Central memory CD4-positive, alpha-beta T cell (primary cell): ENCODE results near the gene DLGAP1.
A peak's percentile ranks its signal among the peaks of the same experiment; 100 is the strongest.
"Not testable (repeated sequence)": the region's sequence is repeated elsewhere in the genome, so short reads cannot be mapped to it uniquely, and the experiment has no call there.

Experiments used
- DNase-seq: peaks from one replicate; pipeline ENCODE4 v3.0.0; 2022

Gene DLGAP1

DNA sequence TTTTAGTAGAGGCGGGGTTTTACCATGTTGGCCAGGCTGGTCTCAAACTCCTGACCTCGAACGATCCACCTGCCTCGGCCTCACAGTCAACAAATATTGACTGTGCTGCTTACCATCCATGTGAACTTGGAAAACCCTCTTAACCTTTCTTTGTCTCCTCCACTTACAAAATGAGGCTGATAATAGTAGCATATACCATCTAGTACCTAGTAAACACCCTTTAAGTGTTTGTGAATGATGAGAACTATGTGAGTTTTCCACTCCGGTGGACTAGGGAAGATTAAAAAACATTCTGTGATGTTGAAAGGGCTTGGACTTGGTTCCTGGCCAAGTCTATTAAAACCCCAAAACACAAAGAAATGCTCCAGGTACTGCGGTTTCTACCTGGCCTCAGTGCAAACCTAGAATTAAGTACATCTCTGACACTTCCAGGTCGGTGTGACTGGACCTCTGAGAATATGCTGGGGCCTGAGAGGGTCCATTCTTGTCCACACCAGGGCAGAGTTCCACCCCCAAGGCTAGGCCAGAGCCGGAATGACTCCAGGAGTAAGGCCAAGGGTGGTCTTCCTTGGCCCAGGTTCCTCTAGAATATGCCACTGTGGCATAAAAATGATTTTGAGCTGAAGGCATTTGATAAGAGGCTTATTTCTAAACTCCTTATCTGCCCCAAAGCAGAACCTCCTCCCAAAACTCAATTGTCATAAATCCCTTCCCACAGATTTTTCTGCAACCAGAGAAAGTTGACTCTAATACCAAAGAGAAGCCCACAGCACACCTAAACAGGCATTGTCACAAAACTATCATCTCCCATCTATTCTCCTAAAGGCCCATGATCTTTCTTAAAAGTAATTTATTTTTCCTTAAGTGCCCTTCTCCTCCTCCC, 787.6 kb downstream of the DLGAP1 start:
- no peak for DNase-seq

DNA sequence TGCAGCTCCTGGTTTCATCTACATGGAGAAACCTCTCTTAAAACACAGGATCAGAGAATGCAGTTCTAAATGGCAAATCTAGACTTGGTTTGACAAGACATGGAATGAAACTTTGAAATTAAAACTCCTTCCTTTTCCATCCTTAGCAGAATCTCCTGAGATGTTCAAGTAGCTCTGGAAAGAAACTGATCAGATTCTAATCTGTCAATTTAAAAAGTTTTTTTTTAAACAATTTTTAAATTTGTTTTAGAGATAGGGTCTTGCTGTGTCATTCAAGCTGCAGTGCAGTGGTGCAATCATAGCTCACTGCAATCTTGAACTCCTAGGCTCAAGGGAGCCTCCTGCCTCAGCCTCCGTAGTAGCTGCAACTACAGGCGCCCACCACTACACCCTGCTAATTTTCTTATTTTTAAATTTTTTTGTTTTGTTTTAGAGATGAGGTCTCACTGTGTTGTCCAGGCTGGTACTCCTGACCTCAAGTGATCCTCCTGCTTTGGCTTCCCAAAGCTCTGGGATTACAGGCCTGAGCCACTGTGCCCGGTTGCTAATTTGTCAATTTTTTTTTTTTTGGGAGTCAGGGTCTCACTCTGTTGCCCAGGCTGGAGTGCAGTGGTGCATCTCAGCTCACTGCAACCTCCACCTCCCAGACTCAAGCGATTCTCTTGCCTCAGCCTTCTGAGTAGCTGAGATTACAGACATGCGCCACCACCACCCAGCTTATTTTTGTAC, 788.4 kb downstream of the DLGAP1 start:
- DNase-seq: no peak

DNA sequence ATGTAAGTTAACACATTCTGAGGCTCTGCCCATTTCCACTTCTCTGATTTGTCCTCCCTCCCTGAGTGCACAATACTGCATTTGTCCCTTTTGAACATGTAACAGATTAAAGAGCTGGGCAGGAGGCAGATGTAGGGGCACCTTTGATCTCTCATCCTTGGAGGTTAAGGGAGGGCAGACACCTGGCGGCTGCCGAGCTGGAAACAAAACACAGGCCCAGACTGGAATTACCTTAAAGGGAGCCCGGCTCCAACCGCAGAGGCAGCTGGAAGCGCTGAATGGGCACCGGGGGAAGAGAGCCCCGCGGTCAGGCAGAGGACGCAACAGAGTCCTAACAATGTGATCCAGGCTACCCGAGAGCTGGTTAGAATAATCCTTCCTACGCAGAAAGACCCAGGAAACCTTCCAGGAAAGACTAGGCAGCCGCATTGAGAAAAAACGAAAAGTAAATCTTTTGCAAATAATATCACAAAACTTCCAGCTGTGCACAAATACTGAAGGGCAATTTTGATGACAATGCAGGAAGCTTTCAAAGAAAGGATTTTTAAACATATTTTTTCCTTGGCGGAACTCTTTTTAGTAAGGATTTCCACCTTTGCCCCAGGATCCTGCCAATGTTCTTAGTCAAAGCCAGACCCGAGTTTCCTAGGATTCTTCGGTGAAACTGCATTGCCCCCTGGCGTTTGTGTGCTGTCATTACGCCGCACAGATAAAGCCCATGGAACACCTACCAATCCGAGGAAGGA, 789.2 kb downstream of the DLGAP1 start:
- peak; percentile 60 for DNase-seq

DNA sequence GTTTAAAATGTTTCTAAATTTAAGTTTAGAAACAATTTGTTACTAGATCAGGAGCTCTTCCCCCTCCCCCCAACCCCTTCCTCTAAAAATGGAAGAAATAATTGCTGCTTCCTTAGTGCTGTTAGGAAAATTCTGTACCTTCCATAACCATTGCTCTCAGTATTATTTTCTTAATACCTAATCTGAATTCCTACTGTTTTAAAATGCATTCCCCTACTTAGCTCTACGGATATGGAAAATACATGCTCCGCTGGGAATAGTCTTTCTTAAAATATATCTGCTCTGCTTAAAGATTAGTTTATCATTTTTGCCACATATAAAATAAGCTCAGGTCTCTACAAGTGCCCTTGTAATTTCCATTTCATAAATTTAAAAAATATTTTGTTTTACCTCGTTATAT, 789.9 kb downstream of the DLGAP1 start:
- DNase-seq: no peak

DNA sequence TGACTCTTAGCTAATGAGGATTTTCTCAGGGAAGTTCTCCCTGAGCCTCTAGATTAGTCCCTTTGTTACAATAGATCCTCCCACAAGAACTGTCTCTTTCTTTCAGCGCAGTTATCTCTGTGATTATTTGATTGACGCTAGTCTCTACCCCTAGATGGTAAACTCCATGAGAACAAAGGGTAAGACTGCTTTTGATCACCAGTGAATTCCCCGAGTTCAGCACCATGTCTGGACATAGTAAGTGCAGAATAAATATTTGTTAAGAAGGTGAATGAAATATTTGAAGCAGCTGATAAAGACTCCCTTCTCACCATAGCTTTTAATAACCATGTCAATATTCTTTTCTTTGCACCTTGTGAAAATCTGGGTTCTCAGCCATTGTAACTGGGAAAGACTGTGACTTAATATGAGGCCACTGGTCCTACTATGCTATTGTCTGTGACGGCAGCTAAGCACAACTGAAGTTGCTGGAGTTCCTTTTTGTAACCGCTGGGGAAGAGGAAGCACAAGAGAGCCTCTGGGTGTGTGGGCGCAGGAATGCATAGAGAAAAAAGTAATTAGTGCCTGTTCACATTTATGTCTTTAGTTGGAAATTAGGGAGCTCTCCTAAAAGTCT, 790.4 kb downstream of the DLGAP1 start:
- DNase-seq: no peak

DNA sequence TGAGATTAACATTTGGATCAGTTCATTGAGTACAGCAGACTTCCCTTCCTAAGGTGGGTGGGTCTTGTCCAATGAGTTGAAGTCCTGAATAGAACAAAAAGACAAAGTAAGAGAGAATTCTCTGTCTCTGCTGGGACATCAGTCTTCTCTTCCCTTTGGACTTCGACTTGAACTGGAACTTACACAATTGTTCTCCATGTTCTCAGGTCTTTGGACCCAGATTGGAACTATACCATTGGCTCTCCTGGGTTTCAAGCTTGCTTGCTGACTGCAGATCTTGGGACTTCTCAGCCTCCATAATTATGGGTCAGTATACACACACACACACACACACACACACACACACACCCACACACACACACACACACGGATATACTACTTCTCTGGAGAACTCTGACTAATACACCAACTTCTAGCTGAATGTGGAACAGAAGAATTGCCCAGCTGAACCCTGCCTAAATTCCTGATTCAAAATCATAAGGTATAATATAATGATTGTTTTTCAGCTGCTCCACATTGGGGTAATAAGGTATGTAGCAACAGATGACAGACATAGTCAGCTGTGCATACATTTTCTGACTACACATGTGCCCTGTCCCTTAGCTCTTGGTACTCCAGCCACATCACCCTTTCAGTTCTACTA, 791.1 kb downstream of the DLGAP1 start:
- no peak for DNase-seq

DNA sequence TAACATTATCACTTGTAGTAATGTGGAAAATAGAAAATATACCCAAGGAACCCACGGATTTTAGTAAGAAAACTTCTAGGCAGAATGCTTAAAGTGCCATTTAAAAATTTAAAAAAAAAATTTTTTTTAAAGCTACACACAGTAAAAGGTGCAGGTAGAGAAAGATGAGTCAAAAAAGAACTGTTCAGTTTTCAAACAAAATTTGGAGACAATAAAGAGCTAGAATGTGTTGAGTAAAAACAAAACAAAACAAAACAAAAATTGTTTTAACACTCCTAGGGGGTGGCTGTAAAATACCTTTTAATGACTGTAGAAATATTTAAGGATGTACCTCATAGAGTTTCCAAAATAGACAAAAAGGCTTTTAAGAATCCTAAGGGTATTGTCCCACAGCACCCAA, 793.1 kb downstream of the DLGAP1 start:
- DNase-seq: no peak

DNA sequence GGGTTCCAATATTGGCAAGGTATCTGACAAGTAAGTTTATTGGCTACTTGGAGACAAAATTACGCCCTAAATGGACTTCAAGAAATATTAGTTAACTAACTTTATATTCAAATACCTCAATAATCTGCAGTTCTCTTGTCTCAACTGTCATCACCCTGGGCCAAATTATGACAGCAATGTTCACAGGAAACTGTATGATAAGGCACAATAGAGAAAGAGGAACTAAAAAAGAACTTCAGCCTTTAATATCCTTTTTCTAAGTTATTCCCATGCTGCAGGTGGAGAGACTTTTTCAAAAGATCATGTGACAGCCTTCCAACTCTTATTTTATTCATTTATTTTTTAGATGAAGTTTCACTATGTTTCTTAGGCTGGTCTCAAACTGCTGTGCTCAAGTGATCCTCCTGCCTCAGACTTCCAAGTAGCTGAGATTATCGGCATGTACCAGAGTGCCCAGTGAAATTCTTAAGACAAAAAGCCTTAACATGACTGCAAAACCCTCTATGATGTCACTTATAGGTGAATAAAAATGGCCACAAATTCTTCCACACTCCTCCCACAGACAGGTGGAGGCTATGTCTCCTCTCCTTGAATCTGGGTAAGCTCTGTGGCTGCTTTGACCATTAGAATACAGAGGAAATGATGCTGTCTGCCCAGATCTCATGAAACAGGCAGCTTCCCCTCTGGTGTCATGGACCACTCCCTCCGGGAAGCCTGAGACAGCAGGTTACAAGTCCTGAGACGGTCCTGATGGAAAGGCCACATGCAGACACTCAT, 794.2 kb downstream of the DLGAP1 start:
- DNase-seq: no peak

DNA sequence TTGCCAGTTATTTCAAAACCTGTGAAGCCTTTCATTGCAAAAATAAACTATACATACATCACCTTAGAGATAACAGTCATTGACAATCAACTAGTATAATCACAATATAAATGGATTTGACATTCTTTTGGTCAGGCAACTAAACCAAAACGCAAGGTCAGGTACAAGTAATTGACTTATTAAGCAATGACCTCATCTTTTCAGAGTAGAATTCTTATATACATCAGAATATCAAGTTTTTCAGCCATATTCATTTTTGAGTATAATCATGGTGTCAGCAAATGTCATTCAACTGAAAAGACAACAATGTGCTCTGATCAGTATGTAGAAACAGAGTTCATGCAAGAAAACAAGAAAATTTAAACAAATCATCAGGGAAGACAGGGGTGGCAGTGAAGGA, 796.6 kb downstream of the DLGAP1 start:
- no peak for DNase-seq

DNA sequence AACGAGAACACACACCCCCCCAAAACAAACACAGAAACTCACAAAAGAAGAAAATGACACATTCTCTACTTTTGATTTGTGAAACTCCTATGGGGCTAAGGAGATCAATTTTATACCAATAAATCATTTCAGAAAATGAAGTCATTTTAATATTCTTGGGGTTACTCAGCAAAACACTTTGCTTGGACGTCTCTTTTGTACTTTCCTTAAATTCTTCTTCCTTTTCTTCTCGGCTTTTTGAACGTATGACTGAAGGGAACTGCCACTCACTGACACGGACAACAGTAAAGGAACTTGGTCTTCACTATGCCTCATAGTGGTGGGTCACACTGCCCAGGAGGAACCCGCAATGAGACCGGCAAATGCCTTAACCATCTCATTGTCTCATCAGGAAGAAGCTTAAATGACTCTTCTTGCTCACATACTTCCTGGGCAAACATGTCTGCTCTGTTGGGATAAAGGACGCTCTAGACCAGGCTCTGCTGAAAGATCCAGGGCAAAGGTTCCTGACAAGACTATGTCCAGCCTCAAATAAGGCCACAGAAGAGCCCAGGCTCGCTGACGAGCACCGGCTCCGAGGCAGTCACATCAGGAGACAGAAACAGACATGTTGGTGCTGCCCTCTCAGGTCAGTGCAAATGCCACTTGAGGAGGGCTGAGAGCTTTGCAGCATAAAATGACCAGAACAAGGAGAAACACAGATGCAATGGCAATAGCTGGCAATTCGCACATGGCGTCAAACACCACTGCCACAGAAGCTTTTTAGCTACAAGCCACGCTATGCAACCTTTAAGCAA, 799.7 kb downstream of the DLGAP1 start:
- DNase-seq: no peak

DNA sequence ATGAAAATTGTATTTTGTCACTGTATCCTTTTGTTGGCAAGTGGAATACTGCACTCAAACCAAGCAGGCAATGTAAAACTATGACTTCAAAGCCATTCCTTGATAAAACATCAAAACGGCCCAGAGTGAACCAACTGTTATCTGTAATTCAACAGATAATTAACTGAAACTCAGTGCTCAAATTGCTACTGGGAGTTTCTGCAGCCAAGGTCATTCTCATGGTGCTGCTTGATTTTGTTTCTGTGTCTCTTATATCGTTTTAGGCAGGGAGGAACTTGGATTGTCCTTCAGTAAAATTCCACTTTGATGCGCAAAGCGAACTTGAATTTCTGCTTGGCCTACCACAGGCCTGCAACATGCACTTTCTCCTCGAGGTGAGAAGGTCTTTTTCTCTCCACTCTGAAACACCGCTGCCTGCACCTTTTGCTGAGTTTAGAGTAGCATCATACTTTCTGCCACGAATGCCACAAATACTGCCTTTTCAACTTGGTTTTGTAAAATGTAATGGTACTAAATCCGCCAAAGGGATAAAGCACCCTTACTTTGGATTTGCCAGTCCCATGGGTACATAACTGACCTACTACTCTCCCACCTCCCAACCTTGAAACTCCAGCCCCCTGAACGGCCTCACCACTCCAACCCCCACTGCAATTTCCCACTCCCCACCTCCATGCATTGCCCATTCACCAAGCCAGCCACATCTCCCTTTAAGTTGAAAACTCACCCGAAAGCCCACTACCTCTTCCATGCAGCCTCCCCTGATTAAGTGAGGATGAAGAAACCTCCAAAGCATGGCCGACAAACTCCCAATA, 800.5 kb downstream of the DLGAP1 start:
- no peak for DNase-seq

DNA sequence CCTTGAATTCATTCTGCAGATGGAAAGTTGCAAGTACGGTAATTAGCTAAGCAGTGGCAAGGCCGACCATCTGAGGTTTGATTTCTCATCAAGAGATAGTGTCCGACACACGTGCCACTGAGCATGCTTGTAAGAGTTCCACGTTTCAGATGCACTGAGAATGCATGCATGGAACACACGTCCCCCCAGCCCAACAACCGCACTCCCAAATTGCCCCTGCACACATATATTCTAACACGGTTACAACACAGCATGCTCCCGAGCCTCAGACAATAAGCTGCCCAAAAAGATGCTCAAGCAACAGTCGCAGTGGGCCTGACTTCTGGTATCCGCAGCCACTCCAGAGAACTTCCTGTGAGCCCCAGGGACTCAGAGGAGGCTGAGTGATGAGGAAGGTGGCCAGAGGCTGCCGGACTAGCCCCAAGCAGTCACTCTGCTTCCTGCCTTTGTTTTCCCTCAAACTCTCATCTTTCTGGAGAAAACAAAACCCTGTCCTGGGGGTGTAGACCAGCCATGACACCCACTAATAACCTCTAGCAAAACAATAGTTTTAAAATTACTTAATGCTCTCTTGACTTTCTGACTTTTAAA, 801.2 kb downstream of the DLGAP1 start:
- DNase-seq: no peak

DNA sequence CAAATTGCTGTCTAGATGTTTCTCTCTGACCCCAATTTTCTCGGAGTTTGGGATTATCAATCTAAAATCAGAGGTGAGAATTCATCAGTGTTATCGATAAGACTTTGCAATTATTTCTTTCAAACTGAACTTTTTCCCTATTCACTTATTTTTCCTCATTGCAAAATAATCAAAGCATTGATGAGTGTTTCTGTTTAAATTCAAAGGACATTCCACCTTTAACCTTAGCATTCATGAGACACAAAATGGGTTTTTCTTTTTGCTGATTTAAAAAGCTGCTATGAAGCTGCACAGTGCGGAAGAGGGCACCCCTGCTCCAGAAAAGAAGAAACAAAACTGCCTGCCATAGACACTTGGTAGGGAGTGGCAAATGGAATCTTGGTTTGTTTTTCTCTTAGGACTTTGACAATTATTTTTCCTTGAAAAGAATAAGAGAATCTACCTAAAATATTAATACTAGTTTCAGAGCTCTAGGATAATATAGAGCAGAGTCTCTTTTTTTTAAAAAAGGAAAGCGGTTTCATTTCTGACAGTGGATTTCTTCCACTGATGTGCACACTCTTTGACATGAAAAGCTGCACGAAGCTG, 801.8 kb downstream of the DLGAP1 start:
- DNase-seq: no peak

DNA sequence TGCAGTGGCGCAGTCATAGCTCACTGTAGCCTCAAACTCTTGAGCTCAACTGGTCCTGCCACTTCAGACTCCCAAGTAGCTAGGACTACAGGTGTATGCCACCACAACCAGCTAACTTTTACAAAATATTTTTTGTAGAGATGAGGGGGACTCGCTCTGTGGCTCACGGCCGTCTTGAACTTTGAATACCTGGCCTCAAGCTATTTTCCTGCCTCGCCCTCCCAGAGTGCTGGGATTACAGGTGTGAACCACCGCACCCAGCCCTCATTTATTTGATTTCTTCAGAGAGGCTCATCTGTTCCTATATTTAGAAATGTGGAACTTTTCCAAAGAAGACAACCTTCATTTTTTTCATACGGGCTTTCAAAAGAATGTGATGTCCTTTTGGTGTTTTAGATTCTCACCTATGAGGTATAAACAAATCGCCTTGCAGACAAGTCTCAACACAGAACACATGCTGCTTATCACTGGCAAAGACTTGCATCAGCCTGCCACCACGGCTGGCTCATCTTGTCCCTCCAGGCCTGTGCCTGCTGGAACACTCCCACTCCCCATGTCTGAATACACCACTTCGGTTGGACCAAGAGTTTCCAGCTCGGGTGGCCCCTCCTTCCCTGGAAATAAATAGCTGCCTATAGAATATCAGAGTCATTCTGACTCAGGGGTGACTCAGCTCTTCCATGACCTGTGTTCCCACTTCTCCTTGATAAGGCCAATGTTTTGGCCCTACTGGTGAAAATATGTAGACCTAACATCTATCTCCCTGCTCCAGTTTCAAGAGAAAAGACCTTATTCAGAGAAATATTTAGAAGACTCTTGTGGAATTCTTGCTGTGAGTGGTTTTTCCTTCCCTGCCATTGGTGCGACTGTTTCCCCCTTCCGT, 802.5 kb downstream of the DLGAP1 start:
- DNase-seq: no peak

DNA sequence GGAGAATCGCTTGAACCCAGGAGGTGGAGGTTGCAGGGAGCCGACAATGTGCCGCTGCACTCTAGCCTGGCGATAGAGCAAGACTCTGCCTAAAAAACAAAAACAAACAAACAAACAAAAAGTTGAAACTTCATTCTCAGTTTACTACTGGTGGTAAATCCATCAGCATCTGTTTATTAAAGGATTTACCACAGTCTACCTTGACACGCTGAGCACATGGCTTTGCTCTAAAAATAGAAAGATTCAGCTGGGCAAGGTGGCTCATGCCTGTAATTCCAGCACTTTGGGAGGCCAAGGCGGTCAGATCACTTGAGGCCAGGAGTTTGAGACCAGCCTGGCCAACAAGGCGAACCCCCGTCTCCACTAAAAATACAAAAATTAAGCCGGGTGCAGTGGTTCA, 803.8 kb downstream of the DLGAP1 start:
- no peak for DNase-seq

DNA sequence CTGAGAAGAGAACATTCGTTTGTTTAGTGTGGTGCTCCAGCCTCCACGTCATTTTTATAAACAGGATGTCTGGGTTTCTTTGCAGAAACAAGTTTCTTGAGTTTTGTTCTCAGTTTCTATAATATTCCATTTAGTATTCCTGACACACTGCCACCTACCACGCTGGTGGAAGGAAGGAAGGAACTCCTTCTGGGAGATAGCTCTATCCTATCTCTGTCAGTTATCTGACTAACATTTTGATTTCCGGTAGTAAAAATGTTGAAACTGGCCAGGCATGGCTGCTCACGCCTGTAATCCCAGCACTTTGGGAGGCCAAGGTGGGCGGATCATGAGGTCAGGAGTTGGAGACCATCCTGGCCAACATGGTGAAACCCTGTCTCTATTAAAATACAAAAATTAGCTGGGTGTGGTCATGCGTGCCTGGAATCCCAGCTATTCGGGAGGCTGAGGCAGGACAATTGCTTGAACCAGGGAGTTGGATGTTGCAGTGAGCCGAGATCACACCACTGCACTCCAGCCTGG, 804.5 kb downstream of the DLGAP1 start:
- DNase-seq: not testable (repeated sequence)

DNA sequence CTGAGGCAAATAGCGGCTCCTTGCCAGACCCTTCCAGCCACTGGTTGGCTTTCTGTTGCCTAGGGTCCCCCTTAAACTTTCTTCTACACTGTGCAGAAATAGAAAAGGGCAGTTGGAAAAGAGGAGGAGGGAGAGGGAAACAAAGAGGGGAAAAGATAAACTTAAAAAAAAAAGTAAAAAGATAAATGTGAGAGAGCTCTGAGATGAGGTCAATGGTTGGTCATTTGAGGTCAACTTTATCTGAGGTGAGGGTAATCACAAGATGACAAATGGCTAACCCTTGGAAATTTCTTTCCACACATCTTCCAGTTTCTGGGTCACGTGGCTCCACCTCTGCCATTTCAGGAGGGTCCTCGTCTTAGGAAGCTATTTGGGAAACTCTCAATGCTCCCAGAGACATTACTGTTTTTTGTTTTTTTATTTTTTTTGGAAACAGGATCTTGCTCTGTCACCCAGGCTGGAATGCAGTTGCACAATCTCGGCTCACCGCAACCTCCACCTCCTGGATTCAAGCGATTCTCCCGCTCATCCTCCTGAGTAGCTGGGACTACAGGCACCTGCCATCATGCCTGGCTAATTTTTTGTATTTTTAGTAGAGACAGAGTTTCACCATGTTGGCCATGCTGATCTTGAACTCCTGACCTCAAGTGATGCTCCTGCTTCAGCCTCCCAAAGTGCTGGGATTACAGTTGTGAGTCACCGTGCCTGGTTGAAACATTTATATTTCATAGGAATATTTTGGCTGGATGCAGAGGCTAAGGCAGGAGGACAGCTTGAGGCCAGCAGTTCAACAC, 805.3 kb downstream of the DLGAP1 start:
- DNase-seq: no peak
